HepG2 (cell line): Measurements from ENCODE around the gene LAMB3. TPM values are rescaled to one million over a fixed set of nuclear protein-coding genes. Genes with fewer than 3 reads are reported as not detected.

Experiments
- ATAC-seq: fragments of 200-7000 bp; cut with Tn5 transposase; 3 replicates; pipeline ENCODE4 v1.9.1; 2020; ENCODE audit warnings: mild to moderate bottlenecking, moderate library complexity
- BruUV-seq: library from RNA; stranded (reverse); fragments of 400-500 nt; replicated peaks from 2 replicates; lab custom pipeline; 2021; lab: Mats Ljungman, UMichigan
- CTCF ChIA-PET: fragments of 300-600 bp; formaldehyde crosslinking; extraction: SDS; loops from one replicate; lab custom pipeline; 2021; ENCODE audit warnings: low total read pairs, inconsistent platforms, low intra/inter-chr PET ratio; lab: Yijun Ruan, JAX
- POLR2A ChIA-PET: fragments of 350-600 bp; sonication (Branson Sonifier 250); formaldehyde crosslinking; loops from one replicate; lab custom pipeline; 2020; ENCODE audit warnings: antibody characterized with exemption, inconsistent platforms; lab: Yijun Ruan, JAX
- DNase-seq: peaks from one replicate; pipeline ENCODE4 v3.0.0-alpha.2; 2015; ENCODE audit warnings: low spot score
- FAIRE-seq: peaks from 3 replicates; lab custom pipeline; 2011; peaks lifted over from hg19 to GRCh38; lab: Jason Lieb, UNC
- H2AFZ ChIP-seq: one replicate; pipeline ENCODE4 v1.6.1; 2011; ENCODE audit warnings: low read length, inconsistent platforms
- H3K27ac ChIP-seq: fragments of 300-600 bp; 3 replicates; pipeline ENCODE4 v1.8.0; 2011; ENCODE audit warnings: mixed run types, mild to moderate bottlenecking, mixed read lengths, low read length, inconsistent platforms; ENCODE audit not compliant: insufficient read depth; ENCODE audit errors: extremely low read length
- H3K27me3 ChIP-seq, 2 experiments: fragments of 200-600 bp in 1 of 2; 2 replicates in 1 of 2; 3 replicates in 1 of 2; pipeline versions ENCODE4 v1.6.0 to v1.8.0; 2011; ENCODE audit warnings: low read length in 2 of 2, mild to moderate bottlenecking in 2 of 2, moderate library complexity in 2 of 2, inconsistent platforms in 1 of 2; ENCODE audit not compliant: insufficient read depth in 2 of 2, control insufficient read depth in 1 of 2
- H3K36me3 ChIP-seq, 2 experiments: fragments of 200-600 bp in 1 of 2; replicated peaks in 1 of 2; 2 replicates in 1 of 2; 3 replicates in 1 of 2; pipeline versions ENCODE4 v1.5.1 to v1.8.0; 2011; ENCODE audit warnings: low read length in 2 of 2, inconsistent platforms in 1 of 2; ENCODE audit not compliant: insufficient read depth in 2 of 2, control insufficient read depth in 1 of 2
- H3K4me1 ChIP-seq: 2 replicates; pipeline ENCODE4 v1.5.1; 2012; ENCODE audit warnings: low read length, inconsistent platforms; ENCODE audit not compliant: insufficient read depth
- H3K4me2 ChIP-seq: 2 replicates; pipeline ENCODE4 v1.6.0; 2011; ENCODE audit warnings: low read depth, low read length, inconsistent platforms
- H3K4me3 ChIP-seq, 3 experiments: fragments of 200-600 bp in 1 of 3; sonication (generic), shearing (Covaris generic) in 1 of 3; replicated peaks in 1 of 3; 2 replicates each; pipeline ENCODE4 v1.5.1; 2011 to 2016; ENCODE audit warnings: low read length in 3 of 3, inconsistent platforms in 2 of 3, low read depth in 2 of 3, mild to moderate bottlenecking in 2 of 3, control low read depth in 1 of 3, mixed read lengths in 1 of 3; ENCODE audit not compliant: insufficient read depth in 1 of 3
- H3K79me2 ChIP-seq: one replicate; pipeline ENCODE4 v1.6.1; 2011; ENCODE audit warnings: low read length, inconsistent platforms; ENCODE audit not compliant: insufficient read depth
- H3K9ac ChIP-seq: 2 replicates; pipeline ENCODE4 v1.6.0; 2011; ENCODE audit warnings: mild to moderate bottlenecking, low read depth, low read length, inconsistent platforms; ENCODE audit not compliant: insufficient read depth
- H3K9me3 ChIP-seq: 2 replicates; pipeline ENCODE4 v1.5.1; 2012; ENCODE audit warnings: mild to moderate bottlenecking, low read length
- H4K20me1 ChIP-seq: 2 replicates; pipeline ENCODE4 v1.6.0; 2011; ENCODE audit warnings: inconsistent platforms, mild to moderate bottlenecking, low read length, moderate library complexity; ENCODE audit not compliant: insufficient read depth
- CBFB ChIP-seq: sonication (generic); formaldehyde crosslinking; IDR thresholded peaks from 2 replicates; pipeline ENCODE4 v1.4.0; 2020; ENCODE audit warnings: missing genetic modification reagents
- CCDC6 ChIP-seq: sonication (generic); formaldehyde crosslinking; IDR thresholded peaks from 2 replicates; pipeline ENCODE4 v1.8.1; 2022; ENCODE audit warnings: mild to moderate bottlenecking, missing genetic modification reagents, moderate library complexity
- IRF9 ChIP-seq: sonication (generic); formaldehyde crosslinking; IDR thresholded peaks from 2 replicates; pipeline ENCODE4 v1.8.0; 2022; ENCODE audit warnings: missing genetic modification reagents, mild to moderate bottlenecking, borderline replicate concordance
- TCF7 ChIP-seq: sonication (generic); IDR thresholded peaks from 2 replicates; pipeline ENCODE4 v1.6.1; 2016; ENCODE audit warnings: antibody characterized with exemption, low read depth
- ZNF3 ChIP-seq: IDR thresholded peaks from 2 replicates; pipeline ENCODE4 v1.7.0; 2017; ENCODE audit warnings: inconsistent platforms
- ZNF367 ChIP-seq: sonication (generic); formaldehyde crosslinking; IDR thresholded peaks from 2 replicates; pipeline ENCODE4 v1.4.0; 2020; ENCODE audit warnings: missing genetic modification reagents, borderline replicate concordance
- ZNF614 ChIP-seq: IDR thresholded peaks from 2 replicates; pipeline ENCODE4 v1.6.1; 2018; ENCODE audit warnings: missing biosample characterization, missing genetic modification reagents, inconsistent platforms, borderline replicate concordance
- ZNF652 ChIP-seq: IDR thresholded peaks from 2 replicates; pipeline ENCODE4 v1.6.1; 2016; ENCODE audit warnings: low read depth, borderline replicate concordance
- ZNF704 ChIP-seq: sonication (generic); formaldehyde crosslinking; IDR thresholded peaks from 2 replicates; pipeline ENCODE4 v1.8.1; 2023; ENCODE audit warnings: mild to moderate bottlenecking, inconsistent platforms, moderate library complexity, missing genetic modification reagents, borderline replicate concordance
- ZNF772 ChIP-seq: sonication (generic); formaldehyde crosslinking; IDR thresholded peaks from 2 replicates; pipeline ENCODE4 v1.5.0; 2020; ENCODE audit warnings: mild to moderate bottlenecking, missing genetic modification reagents
- WGBS: methylation state at CpG from one replicate; pipeline ENCODE4 v1.1.6; 2017; ENCODE audit warnings: low lambda C conversion rate; 5-methylcytosine and 5-hydroxymethylcytosine counted together
- in situ Hi-C: cut with HindIII; loops from 2 replicates; pipeline ENCODE4 v1.10.0; 2017; ENCODE audit warnings: low pct_unique_long_range_greater_than_20kb; ENCODE audit not compliant: extremely low pct_ligation_motif_present
- intact Hi-C: fragments of 100-400 bp; cut with micrococcal nuclease; formaldehyde crosslinking; loops from one replicate; pipeline ENCODE4 v1.10.0; 2022; ENCODE audit not compliant: unreplicated experiment
- polyA plus RNA-seq, 8 experiments: library from polyadenylated mRNA; depleted of rRNA in 3 of 8; stranded (reverse) in 7 of 8; unstranded in 1 of 8; fragments of >200 nt; fragmentation: Illumina TruSeq in 4 of 8; extraction: Trizol in 4 of 8; gene quantifications; 2 replicates each; pipeline versions ENCODE4 v1.2.1 to v1.2.3, GENCODE V29; 2011 to 2016; ENCODE audit warnings: low read depth in 4 of 8, missing spikeins in 1 of 8, mixed read lengths in 1 of 8; ENCODE audit not compliant: insufficient read depth in 1 of 8
- total RNA-seq, 5 experiments: library from RNA; depleted of rRNA; stranded (reverse); fragments of >200 nt; fragmentation: Illumina TruSeq; extraction: Trizol; gene quantifications; 2 replicates each; pipeline ENCODE4 v1.2.3, GENCODE V29; 2016; ENCODE audit warnings: low read depth in 1 of 5
- TF ChIP-seq, protein P1 (sequence below): sonication (generic); formaldehyde crosslinking; IDR thresholded peaks from 2 replicates; pipeline ENCODE4 v1.5.1; 2020; ENCODE audit warnings: mild to moderate bottlenecking, missing genetic modification reagents, moderate library complexity
- TF ChIP-seq, protein P2 (sequence below): sonication (generic); formaldehyde crosslinking; IDR thresholded peaks from 2 replicates; pipeline ENCODE4 v1.8.1; 2023; ENCODE audit warnings: mild to moderate bottlenecking, missing genetic modification reagents

LAMB3 gene
- total and polyA plus RNA-seq, 2 of the 13 experiments (the other 11 are each of a cell fraction or from before 2014, with no cell fraction given) = 0.18 to 0.24 TPM

- Histone ChIP-seq H3K27me3 (no peaks in the 10 kb centered on the region), H3K36me3 (no peaks in the 10 kb centered on the region), H4K20me1 (no peaks in the 10 kb centered on the region), H3K9ac (no peak overlapping the region), H3K4me1 (no peaks in the 10 kb centered on the region), H3K4me2 (no peak overlapping the region), H3K79me2 (no peaks in the 10 kb centered on the region), H3K27ac (no peak overlapping the region)
- POLR2A ChIA-PET = no interaction called here
- BruUV-seq = no TSS peak
- in situ Hi-C loops = no loop called here
- FAIRE-seq (no peak), ATAC-seq (no peak)
- 65% methylated on average over 19 of the region's 20 CpGs for WGBS
- intact Hi-C loops = no loop called here
- CTCF ChIA-PET = no interaction called here
- no peak for TF ChIP-seq ZNF3 (CRISPR knock-in tag)
- no peak for TF ChIP-seq ZNF367 (CRISPR knock-in tag)
- TF ChIP-seq CCDC6 (CRISPR knock-in tag) = no peak
- TF ChIP-seq, protein P1, sequence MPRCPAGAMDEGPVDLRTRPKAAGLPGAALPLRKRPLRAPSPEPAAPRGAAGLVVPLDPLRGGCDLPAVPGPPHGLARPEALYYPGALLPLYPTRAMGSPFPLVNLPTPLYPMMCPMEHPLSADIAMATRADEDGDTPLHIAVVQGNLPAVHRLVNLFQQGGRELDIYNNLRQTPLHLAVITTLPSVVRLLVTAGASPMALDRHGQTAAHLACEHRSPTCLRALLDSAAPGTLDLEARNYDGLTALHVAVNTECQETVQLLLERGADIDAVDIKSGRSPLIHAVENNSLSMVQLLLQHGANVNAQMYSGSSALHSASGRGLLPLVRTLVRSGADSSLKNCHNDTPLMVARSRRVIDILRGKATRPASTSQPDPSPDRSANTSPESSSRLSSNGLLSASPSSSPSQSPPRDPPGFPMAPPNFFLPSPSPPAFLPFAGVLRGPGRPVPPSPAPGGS (CRISPR knock-in tag) = no peak
- TF ChIP-seq, all 625 proteins: peak for 0
- H3K4me3 ChIP-seq = no peak overlapping the region
- H2AFZ ChIP-seq = no peak overlapping the region
- no peaks in the 10 kb centered on the region for H3K9me3 ChIP-seq
- DNase-seq = no peak
These were observed 18.1 kb downstream of the LAMB3 start for GRCh38 chr1:209634005-209634737.

- Histone ChIP-seq H3K4me3 (no peak overlapping the region), H3K36me3 (no peaks in the 10 kb centered on the region), H3K27ac (no peak overlapping the region), H3K9ac (no peak overlapping the region), H3K27me3 (no peaks in the 10 kb centered on the region), H3K4me1 (no peaks in the 10 kb centered on the region), H3K79me2 (no peaks in the 10 kb centered on the region), H3K4me2 (no peak overlapping the region), H3K9me3 (no peaks in the 10 kb centered on the region), H2AFZ (no peak overlapping the region), H4K20me1 (no peaks in the 10 kb centered on the region)
- ATAC-seq (no peak), FAIRE-seq (no peak), DNase-seq (no peak)
- in situ Hi-C loops (no loop called here), intact Hi-C loops (no loop called here)
- POLR2A ChIA-PET = no interaction called here
- BruUV-seq = no TSS peak
- CTCF ChIA-PET = no interaction called here
- 53% methylated on average over 6 of the region's 6 CpGs for WGBS
- TF ChIP-seq IRF9 (CRISPR knock-in tag) (no peak), TCF7 (no peak), ZNF704 (CRISPR knock-in tag) (no peak), ZNF772 (no peak), ZNF614 (CRISPR knock-in tag) (no peak), ZNF652 (CRISPR knock-in tag) (no peak), CBFB (CRISPR knock-in tag) (no peak)
- TF ChIP-seq, protein P2, sequence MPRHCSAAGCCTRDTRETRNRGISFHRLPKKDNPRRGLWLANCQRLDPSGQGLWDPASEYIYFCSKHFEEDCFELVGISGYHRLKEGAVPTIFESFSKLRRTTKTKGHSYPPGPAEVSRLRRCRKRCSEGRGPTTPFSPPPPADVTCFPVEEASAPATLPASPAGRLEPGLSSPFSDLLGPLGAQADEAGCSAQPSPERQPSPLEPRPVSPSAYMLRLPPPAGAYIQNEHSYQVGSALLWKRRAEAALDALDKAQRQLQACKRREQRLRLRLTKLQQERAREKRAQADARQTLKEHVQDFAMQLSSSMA = no peak
These were observed 18.8 kb downstream of the LAMB3 start for GRCh38 chr1:209633335-209633997.
